ENCODE data around the gene PIK3R6.

Gene PIK3R6

DNA sequence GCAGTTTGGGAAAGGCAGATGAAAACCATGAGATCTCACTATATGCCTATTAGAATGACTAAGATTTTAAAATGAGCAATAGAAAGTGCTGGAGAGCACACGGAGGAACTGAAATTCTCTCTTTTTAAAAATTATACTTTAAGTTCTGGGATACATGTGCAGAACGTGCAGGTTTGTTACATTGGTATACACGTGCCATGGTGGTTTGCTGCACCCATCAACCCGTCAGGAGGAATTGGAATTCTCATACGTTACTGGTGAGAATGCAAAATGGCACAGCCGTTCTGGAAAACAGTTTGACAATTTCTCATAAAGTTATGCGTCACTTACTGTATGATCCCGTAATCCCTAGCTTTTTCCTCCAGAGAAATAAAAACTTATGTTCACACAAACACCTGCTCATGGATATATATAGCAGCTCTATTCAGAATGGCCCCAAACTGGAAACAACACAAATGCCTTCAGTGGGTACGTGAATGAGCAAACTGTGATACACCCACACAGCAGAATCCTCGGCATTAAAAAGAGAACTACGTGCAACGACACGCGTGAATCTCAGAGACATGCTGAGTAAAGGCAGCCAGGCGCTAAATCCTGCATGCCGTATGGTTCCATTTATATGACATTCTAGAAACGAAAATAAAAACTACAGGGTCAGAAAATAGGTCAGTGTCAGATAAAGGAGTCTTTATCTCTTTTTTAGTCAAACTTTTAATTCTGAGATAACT, 11.8 kb downstream of the PIK3R6 start:
- no peak for DNase-seq (ENCODE audit: low read depth)

DNA sequence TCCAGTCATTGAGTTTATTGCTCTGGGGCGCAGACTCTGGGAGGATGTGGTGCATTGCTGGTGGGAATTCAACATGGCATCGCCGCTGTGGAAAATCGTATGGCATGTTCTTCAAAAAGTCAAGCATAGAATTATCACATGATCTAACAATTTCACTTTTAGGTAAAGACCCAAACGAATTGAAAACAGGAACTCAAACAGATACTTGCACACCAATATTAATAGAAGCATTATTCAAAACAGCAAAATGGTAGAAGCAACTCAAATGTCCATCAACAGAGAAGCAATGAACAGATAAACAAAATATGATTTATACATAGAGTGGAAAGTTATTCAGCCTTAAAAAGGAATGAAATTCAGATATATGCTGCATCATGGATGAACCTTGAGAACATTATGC, 15.9 kb downstream of the PIK3R6 start:
- DNase-seq (ENCODE audit: low read depth) = no peak

- no peak for DNase-seq (ENCODE audit: low read depth)
These were observed 18.0 kb downstream of the PIK3R6 start for GRCh38 chr17:8849311-8850041.

- DNase-seq (ENCODE audit: low read depth) = no peak
These were observed 19.6 kb downstream of the PIK3R6 start for GRCh38 chr17:8847891-8848290.

DNA sequence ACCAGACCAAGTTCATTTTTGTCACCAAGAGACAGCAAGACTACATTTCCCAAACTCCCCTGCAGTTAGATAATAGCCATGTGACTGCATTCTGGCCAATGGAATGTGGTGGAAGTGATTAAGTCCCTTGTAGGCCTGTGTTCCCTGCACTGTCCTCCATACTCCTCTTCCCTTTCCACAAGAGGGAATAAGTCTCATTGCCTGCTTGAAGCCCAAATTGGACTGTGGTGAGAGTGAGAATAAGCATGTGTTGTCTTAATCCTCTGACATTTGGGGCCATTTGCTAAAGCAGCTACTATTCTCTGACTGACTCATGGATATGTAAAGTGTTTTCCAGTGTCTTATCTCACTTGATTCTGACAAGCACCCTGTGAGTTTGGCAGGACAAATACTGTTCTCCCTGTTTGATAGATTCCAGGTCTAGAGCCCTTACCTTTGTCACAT, 20.7 kb downstream of the PIK3R6 start:
- no peak for DNase-seq (ENCODE audit: low read depth)

- DNase-seq (ENCODE audit: low read depth) = no peak
These were observed 22.9 kb downstream of the PIK3R6 start for GRCh38 chr17:8844229-8845218.

DNA sequence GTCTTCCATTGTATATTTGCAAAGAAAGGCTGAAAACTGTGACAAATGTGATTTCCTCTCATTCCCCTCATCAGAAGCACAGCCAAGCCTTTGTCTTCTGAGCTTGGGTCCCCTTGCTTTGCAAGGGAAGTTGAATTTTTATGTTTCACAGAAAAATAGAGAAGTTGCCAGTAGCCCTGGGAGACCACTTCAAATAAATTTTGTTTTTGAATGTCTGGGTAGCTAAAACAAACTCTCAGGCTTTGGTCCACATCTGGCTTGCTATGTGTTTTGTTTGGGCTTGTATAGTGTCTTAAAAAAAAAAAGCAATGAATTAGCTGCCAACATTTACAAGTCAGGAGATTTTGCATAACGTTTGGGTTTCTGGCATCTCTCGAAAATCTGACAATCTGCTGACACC, 24.1 kb downstream of the PIK3R6 start:
- DNase-seq (ENCODE audit: low read depth) = no peak

- no peak for DNase-seq (ENCODE audit: low read depth)
These were observed 25.6 kb downstream of the PIK3R6 start for GRCh38 chr17:8841844-8842243.

- DNase-seq (ENCODE audit: low read depth) = no peak
These were observed 28.0 kb downstream of the PIK3R6 start for GRCh38 chr17:8839410-8839935.

DNA sequence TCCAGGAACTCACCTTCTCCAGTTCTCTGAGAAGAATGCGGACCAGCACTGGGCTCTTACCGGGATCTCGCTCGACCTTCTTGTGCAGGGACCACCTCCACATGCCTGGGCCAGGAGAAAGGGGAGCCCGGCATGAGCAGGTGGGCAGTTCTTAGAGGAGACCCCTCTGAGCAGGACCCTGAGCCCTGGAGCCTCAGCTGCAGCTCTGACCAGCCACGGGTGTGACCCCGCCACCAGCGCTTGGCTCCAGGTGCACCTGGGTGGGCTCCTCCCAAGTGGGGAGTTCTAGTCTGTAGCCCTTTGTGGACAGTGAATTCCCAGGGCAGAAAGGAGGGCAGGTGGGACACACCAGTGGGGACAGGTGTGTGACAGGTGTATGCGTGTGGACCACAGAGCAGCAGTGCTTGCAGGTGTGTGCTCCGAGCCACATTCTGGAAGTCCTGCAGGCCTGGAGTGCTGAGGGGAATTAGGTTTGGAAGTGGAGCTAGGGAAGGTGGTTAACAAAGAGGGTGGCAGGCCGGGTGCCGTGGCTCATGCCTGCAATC, 28.9 kb downstream of the PIK3R6 start:
- DNase-seq (ENCODE audit: low read depth) = no peak

- no peak for DNase-seq (ENCODE audit: low read depth)
These were observed 29.9 kb downstream of the PIK3R6 start for GRCh38 chr17:8837563-8838075.

GRCh38 chr17:8836821-8837562, 30.5 kb downstream of the PIK3R6 start:
- no peak for DNase-seq (ENCODE audit: low read depth)

GRCh38 chr17:8835631-8836364, 31.7 kb downstream of the PIK3R6 start:
- DNase-seq (ENCODE audit: low read depth) = no peak

- DNase-seq (ENCODE audit: low read depth) = no peak
These were observed 32.4 kb downstream of the PIK3R6 start for GRCh38 chr17:8835106-8835505.

GRCh38 chr17:8832711-8833352, 34.6 kb downstream of the PIK3R6 start:
- no peak for DNase-seq (ENCODE audit: low read depth)

GRCh38 chr17:8831234-8831849, 36.1 kb downstream of the PIK3R6 start:
- no peak for DNase-seq (ENCODE audit: low read depth)

DNA sequence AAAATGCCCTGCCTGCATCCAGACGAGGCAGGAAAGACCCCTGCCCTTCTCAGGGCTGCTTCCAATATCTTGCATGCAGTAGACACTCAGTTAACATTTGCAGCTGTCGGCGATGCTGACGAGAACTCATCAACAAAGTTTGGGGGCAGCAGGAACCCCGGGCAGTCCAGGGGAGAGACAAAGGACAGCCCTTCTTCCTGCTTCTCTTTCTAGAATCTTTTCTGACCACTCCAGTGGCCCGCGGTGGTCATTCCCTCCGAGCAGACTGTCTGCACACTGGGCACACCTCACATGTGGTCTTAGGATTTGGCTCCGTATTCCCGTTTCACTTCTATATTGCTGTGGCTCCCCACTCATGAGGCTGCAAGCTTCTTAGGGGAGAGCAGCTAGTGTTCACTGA, 37.3 kb downstream of the PIK3R6 start:
- DNase-seq (ENCODE audit: low read depth) = no peak

DNA sequence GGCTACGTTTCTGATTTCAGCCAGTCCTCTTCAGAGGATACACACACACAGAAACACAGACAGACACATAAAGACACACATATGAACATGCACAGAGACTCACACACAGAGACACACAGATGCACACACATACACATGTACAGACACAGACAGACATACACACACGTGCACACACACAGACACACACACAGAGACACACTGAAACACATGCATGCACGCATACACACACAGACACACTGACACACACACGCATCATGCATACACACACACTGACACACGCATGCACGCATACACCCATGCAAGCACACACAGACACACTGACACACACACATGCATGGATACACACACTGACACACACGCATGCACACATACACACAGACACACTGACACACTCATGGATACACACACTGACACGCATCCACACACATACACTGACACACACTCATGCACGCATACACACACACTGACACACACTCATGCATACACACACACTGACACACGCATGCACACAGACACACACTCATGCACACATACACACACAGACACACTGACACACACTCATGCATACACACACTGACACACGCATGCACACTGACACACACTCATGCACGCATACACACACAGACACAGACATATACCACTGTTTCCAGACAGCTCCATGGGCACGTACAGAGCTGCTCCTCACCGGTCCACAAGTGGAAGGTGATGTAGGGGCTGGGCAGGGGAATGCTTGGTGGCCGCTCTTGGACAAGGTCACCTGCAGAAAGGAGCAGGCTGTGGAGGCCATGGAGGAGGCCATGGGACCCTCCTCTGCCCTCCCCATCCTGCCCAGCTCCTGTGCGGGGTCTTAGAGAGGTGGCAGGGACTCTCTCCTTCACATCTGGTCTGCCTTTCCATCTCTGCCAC, 38.2 kb downstream of the PIK3R6 start:
- no peak for DNase-seq (ENCODE audit: low read depth)

Data from GM04504 (cell line).